CD4-positive, alpha-beta T cell treated with Interleukin-1 beta for 1 hour (primary cell): ENCODE results near the gene TEX44.

Experiments used
- DNase-seq, 2 donors: peaks; one replicate each; pipeline ENCODE4 v3.0.0-alpha.2; 2020 to 2022

The TEX44 gene

GRCh38 chr2:231634951-231635875 is 42.5 kb downstream of the TEX44 start:
- DNase-seq: no peak

- no peak for DNase-seq
These were observed 47.6 kb downstream of the TEX44 start for GRCh38 chr2:231640241-231640640.

- peak in 1 of 2 donors; percentile 18 for DNase-seq
These were observed 48.0 kb downstream of the TEX44 start for GRCh38 chr2:231640641-231641111.

- DNase-seq: peak; percentile 53 to 73
These were observed 50.2 kb downstream of the TEX44 start for GRCh38 chr2:231642631-231643494.

GRCh38 chr2:231643495-231643888 is 50.8 kb downstream of the TEX44 start:
- DNase-seq: no peak
